ENCODE measurements around the gene CACNB4. TPM values are rescaled to one million over a fixed set of nuclear protein-coding genes. Genes with fewer than 3 reads are reported as not detected.

Gene CACNB4
- total RNA-seq, 2 experiments from 2014 or later, result 0.14 to 0.20 TPM

- Histone ChIP-seq H3K27me3 (ENCODE audit: control insufficient read depth in 1 of 2, insufficient read depth in 2 of 2, low read length in 2 of 2) (no peaks in the 10 kb centered on the region), H3K4me3 (ENCODE audit: low read length) (no peak overlapping the region), H3K4me1 (ENCODE audit: insufficient read depth, low read length) (no peaks in the 10 kb centered on the region), H3K9me3 (ENCODE audit: control insufficient read depth in 1 of 2, insufficient read depth in 1 of 2, low read length in 2 of 2) (no peaks in the 10 kb centered on the region), H3K27ac (ENCODE audit: low read depth in 1 of 2, low read length in 2 of 2) (no peak overlapping the region), H3K36me3 (ENCODE audit: insufficient read depth, low read length) (no peaks in the 10 kb centered on the region)
- Mint-ChIP-seq H3K36me3 (ENCODE audit: low read depth) (no peaks in the 10 kb centered on the region), H3K9me3 (no peaks in the 10 kb centered on the region), H3K4me3 (no peak overlapping the region), H3K4me1 (ENCODE audit: low read depth) (no peaks in the 10 kb centered on the region), H3K27ac (no peak overlapping the region), H3K27me3 (peaks cover 9% of the 10 kb centered on the region)
- ChIA-PET CTCF (no interaction called here), POLR2A (interaction anchor here (0.6 kb wide), 1 partner anchor 77 kb away, joined by 3 read pairs; no protein-coding TSS in a partner anchor)
- no peak for ATAC-seq (ENCODE audit: poor library complexity)
- intact Hi-C loops (cut with DNase I, micrococcal nuclease), result no loop called here
- no peak for DNase-seq
- no peak for TF ChIP-seq CTCF (IDR thresholded peaks at IDR 0.05)
Observed at GRCh38 chr2:151908204-151908882, 190.5 kb downstream of the CACNB4 start.

GRCh38 chr2:151907286-151908203 is 191.3 kb downstream of the CACNB4 start:
- DNase-seq (no peak), ATAC-seq (ENCODE audit: poor library complexity) (no peak)
- TF ChIP-seq CTCF (IDR thresholded peaks at IDR 0.05), result no peak
- POLR2A ChIA-PET, result interaction anchor here (0.6 kb wide), 1 partner anchor 78 kb away, joined by 3 read pairs; no protein-coding TSS in a partner anchor
- Histone ChIP-seq H3K27me3 (ENCODE audit: control insufficient read depth in 1 of 2, insufficient read depth in 2 of 2, low read length in 2 of 2) (no peaks in the 10 kb centered on the region), H3K27ac (ENCODE audit: low read depth in 1 of 2, low read length in 2 of 2) (no peak overlapping the region), H3K9me3 (ENCODE audit: control insufficient read depth in 1 of 2, insufficient read depth in 1 of 2, low read length in 2 of 2) (no peaks in the 10 kb centered on the region), H3K36me3 (ENCODE audit: insufficient read depth, low read length) (no peaks in the 10 kb centered on the region), H3K4me3 (ENCODE audit: low read length) (no peak overlapping the region), H3K4me1 (ENCODE audit: insufficient read depth, low read length) (no peaks in the 10 kb centered on the region)
- Mint-ChIP-seq H3K27me3 (peaks cover 9% of the 10 kb centered on the region), H3K4me1 (ENCODE audit: low read depth) (no peaks in the 10 kb centered on the region), H3K4me3 (no peak overlapping the region), H3K9me3 (no peaks in the 10 kb centered on the region), H3K27ac (no peak overlapping the region), H3K36me3 (ENCODE audit: low read depth) (no peaks in the 10 kb centered on the region)
- CTCF ChIA-PET, result no interaction called here
- intact Hi-C loops (cut with DNase I, micrococcal nuclease), result no loop called here

- Histone ChIP-seq H3K27me3 (ENCODE audit: control insufficient read depth in 1 of 2, insufficient read depth in 2 of 2, low read length in 2 of 2) (no peaks in the 10 kb centered on the region), H3K27ac (ENCODE audit: low read depth in 1 of 2, low read length in 2 of 2) (no peak overlapping the region), H3K9me3 (ENCODE audit: control insufficient read depth in 1 of 2, insufficient read depth in 1 of 2, low read length in 2 of 2) (no peaks in the 10 kb centered on the region), H3K4me1 (ENCODE audit: insufficient read depth, low read length) (no peaks in the 10 kb centered on the region), H3K36me3 (ENCODE audit: insufficient read depth, low read length) (no peaks in the 10 kb centered on the region), H3K4me3 (ENCODE audit: low read length) (no peak overlapping the region)
- H3K9me3 Mint-ChIP-seq, result no peaks in the 10 kb centered on the region
- intact Hi-C loops (cut with DNase I, micrococcal nuclease), result no loop called here
- CTCF ChIA-PET, result no interaction called here
- peaks cover under 1% of the 10 kb centered on the region for H3K27me3 Mint-ChIP-seq
- DNase-seq, result no peak
- no peak overlapping the region for H3K4me3 Mint-ChIP-seq
- no peak overlapping the region for H3K27ac Mint-ChIP-seq
- no peaks in the 10 kb centered on the region for H3K36me3 Mint-ChIP-seq (ENCODE audit: low read depth)
- POLR2A ChIA-PET, result no interaction called here
- ATAC-seq (ENCODE audit: poor library complexity), result no peak
- H3K4me1 Mint-ChIP-seq (ENCODE audit: low read depth), result no peaks in the 10 kb centered on the region
- TF ChIP-seq CTCF (IDR thresholded peaks at IDR 0.05), result no peak
Observed at GRCh38 chr2:151906633-151906998, 192.2 kb downstream of the CACNB4 start.

Data from CD4-positive, alpha-beta T cell (primary cell).